Measurements from ENCODE around the gene USP2.

GRCh38 chr11:119374632-119375336, 6.7 kb downstream of the USP2 start:
- TF ChIP-seq REST (IDR thresholded peaks at IDR 0.05; ENCODE audit: insufficient read depth in 1 of 2, low read depth in 2 of 2, low read length in 1 of 2) (no peak), POLR2AphosphoS5 (IDR thresholded peaks at IDR 0.05; ENCODE audit: low read depth, low read length) (no peak), CTCF (IDR thresholded peaks at IDR 0.05) (no peak), TCF7L2 (IDR thresholded peaks at IDR 0.05; ENCODE audit: low read depth, low read length) (no peak), SIN3A (IDR thresholded peaks at IDR 0.05; ENCODE audit: borderline replicate concordance, insufficient read depth, low read depth, low read length) (no peak)

Measured in Panc1 (cell line).